ENCODE results near the gene C1QTNF1.
"Not testable (repeated sequence)": the region's sequence is repeated elsewhere in the genome, so short reads cannot be mapped to it uniquely, and the experiment has no call there.

C1QTNF1 gene

GRCh38 chr17:79066963-79067362 is 43.0 kb downstream of the C1QTNF1 start:
- DNase-seq (ENCODE audit: low read depth) = no peak
- H3K4me3 ChIP-seq (ENCODE audit: low read depth, low read length) = no peak overlapping the region
- TF ChIP-seq CTCF (IDR thresholded peaks at IDR 0.05; ENCODE audit: control insufficient read depth, extremely low read depth, insufficient read depth) = no peak

GRCh38 chr17:79070266-79070880 is 46.4 kb downstream of the C1QTNF1 start:
- no peak for DNase-seq (ENCODE audit: low read depth)
- no peak for TF ChIP-seq CTCF (IDR thresholded peaks at IDR 0.05; ENCODE audit: control insufficient read depth, extremely low read depth, insufficient read depth)
- no peak overlapping the region for H3K4me3 ChIP-seq (ENCODE audit: low read depth, low read length)

- no peak for DNase-seq (ENCODE audit: low read depth)
- TF ChIP-seq CTCF (IDR thresholded peaks at IDR 0.05; ENCODE audit: control insufficient read depth, extremely low read depth, insufficient read depth) = no peak
- H3K4me3 ChIP-seq (ENCODE audit: low read depth, low read length) = no peak overlapping the region
Observed at GRCh38 chr17:79071161-79071740, 47.3 kb downstream of the C1QTNF1 start.

GRCh38 chr17:79072544-79072943 is 48.6 kb downstream of the C1QTNF1 start:
- no peak for DNase-seq (ENCODE audit: low read depth)
- no peak for TF ChIP-seq CTCF (IDR thresholded peaks at IDR 0.05; ENCODE audit: control insufficient read depth, extremely low read depth, insufficient read depth)
- H3K4me3 ChIP-seq (ENCODE audit: low read depth, low read length) = no peak overlapping the region

- TF ChIP-seq CTCF (IDR thresholded peaks at IDR 0.05; ENCODE audit: control insufficient read depth, extremely low read depth, insufficient read depth) = no peak
- no peak for DNase-seq (ENCODE audit: low read depth)
- no peak overlapping the region for H3K4me3 ChIP-seq (ENCODE audit: low read depth, low read length)
Observed at GRCh38 chr17:79073016-79073705, 49.2 kb downstream of the C1QTNF1 start.

- no peak for DNase-seq (ENCODE audit: low read depth)
- TF ChIP-seq CTCF (IDR thresholded peaks at IDR 0.05; ENCODE audit: control insufficient read depth, extremely low read depth, insufficient read depth) = no peak
- no peak overlapping the region for H3K4me3 ChIP-seq (ENCODE audit: low read depth, low read length)
Observed at GRCh38 chr17:79073706-79074088, 49.7 kb downstream of the C1QTNF1 start.

- not testable (repeated sequence) for DNase-seq (ENCODE audit: low read depth); H3K4me3 ChIP-seq (ENCODE audit: low read depth, low read length)
Observed at GRCh38 chr17:79074121-79074648, 50.2 kb downstream of the C1QTNF1 start.

Measured in LNCaP clone FGC (cell line).